ENCODE measurements around the gene SMIM1. TPM values are rescaled to one million over a fixed set of nuclear protein-coding genes. Genes with fewer than 3 reads are reported as not detected.

Gene SMIM1
- total RNA-seq, 1 experiment from 2014 or later = 4.4 TPM

DNA sequence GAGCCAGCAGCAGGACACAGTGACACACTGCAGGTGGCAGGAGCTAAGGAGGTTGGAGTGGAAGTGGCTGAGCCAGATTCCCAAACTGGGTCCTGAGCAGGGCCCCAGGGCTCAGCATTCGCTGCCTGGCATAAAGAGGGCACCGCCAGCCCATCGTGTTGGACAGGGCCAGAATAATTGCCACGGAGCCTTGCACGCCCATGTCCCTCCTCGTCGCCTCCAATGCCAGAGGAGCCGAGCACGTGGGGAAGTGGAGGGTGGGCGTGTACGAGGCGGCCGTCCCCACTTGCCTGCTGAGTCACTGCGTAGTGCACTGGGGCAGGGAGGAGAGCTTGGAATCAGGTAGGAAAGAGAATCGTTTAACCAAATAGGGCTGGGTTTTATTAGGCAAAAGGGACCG is 49.9 kb downstream of the SMIM1 start:
- in situ Hi-C loops (cut with HindIII; ENCODE audit: low pct_unique_long_range_greater_than_20kb, low sequenced_read_pairs) = no loop called here
- DNase-seq (ENCODE audit: low read depth, low spot score) = no peak

DNA sequence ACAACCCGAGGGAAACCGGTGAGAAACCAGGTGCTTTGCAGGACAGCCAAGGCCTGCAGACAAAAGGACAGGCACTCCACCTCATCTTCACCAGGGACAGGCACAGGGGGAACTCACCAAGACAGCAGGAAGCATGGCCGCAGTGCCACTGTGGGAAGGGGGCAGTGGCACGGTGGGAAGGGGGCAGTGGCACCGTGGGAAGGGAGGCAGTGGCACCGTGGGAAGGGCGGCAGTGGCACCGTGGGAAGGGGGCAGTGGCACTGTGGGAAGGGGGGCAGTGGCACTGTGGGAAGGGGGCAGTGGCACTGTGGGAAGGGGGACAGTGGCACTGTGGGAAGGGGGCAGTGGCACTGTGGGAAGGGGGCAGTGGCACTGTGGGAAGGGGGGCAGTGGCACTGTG is 52.1 kb downstream of the SMIM1 start:
- in situ Hi-C loops (cut with HindIII; ENCODE audit: low pct_unique_long_range_greater_than_20kb, low sequenced_read_pairs) = no loop called here
- no peak for DNase-seq (ENCODE audit: low read depth, low spot score)

DNA sequence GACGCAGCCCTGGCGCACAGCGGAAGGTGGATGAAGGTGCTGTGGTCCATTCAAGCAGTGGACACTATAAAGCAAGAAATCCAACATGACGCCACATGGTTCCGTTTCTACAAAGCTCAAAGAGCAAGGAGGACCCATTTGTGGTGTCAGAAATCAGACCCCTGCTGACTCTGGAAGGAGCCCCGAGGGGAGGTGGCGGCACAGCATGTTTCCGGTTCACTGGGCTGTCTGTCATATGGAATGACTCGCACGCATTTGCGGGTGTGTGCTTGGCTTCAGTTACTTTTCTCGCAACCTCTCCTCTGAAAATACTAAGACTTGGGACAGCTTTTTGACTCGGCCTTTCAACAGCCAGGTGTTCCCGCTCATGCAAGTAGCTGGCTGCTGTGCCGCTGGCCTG is 52.8 kb downstream of the SMIM1 start:
- in situ Hi-C loops (cut with HindIII; ENCODE audit: low pct_unique_long_range_greater_than_20kb, low sequenced_read_pairs) = no loop called here
- no peak for DNase-seq (ENCODE audit: low read depth, low spot score)

Small RNA genes within 50 kb of the gene (small RNA-seq; reads per million reads assigned to genes)
- gene RF02197 = 0 reads per million in 2 experiments
- gene RN7SL574P = 0 reads per million in 2 experiments

Other genes with a start within 250 kb of the SMIM1 start
- gene MEGF6, start 161.2 kb upstream of the SMIM1 start, total RNA-seq (2014; rRNA removed; shearing (Covaris generic)) = 0.90 and 3.1 TPM in 2 replicates
- gene TPRG1L, start 147.7 kb upstream of the SMIM1 start, total RNA-seq (2014; rRNA removed; shearing (Covaris generic)) = 12.2 and 12.3 TPM in 2 replicates
- gene WRAP73, start 122.6 kb upstream of the SMIM1 start, total RNA-seq (2014; rRNA removed; shearing (Covaris generic)) = 25.5 and 27.5 TPM in 2 replicates
- gene TP73, start 120.2 kb upstream of the SMIM1 start, total RNA-seq (2014; rRNA removed; shearing (Covaris generic)) = 0.32 and 0.40 TPM in 2 replicates
- gene CCDC27, start 20.3 kb upstream of the SMIM1 start, total RNA-seq (2014; rRNA removed; shearing (Covaris generic)) = 0.05 TPM in 1 of 2 replicates, not detected in the other
- gene LRRC47, start 23.7 kb downstream of the SMIM1 start, total RNA-seq (2014; rRNA removed; shearing (Covaris generic)) = 27.9 and 40.6 TPM in 2 replicates
- gene CEP104, start 84.5 kb downstream of the SMIM1 start, total RNA-seq (2014; rRNA removed; shearing (Covaris generic)) = 10.6 and 19.6 TPM in 2 replicates
- gene DFFB, start 84.7 kb downstream of the SMIM1 start, total RNA-seq (2014; rRNA removed; shearing (Covaris generic)) = 8.0 and 10.0 TPM in 2 replicates
- gene C1orf174, start 127.5 kb downstream of the SMIM1 start, total RNA-seq (2014; rRNA removed; shearing (Covaris generic)) = 21.7 and 24.1 TPM in 2 replicates

Data from SK-MEL-5 (cell line).